HepG2 (cell line): Measurements from ENCODE around the gene AKR1C4. TPM values are rescaled to one million over a fixed set of nuclear protein-coding genes. Genes with fewer than 3 reads are reported as not detected.

Experiments
- AHDC1 ChIP-seq: sonication (generic); formaldehyde crosslinking; IDR thresholded peaks from 2 replicates; pipeline ENCODE4 v1.5.1; 2020; ENCODE audit warnings: mild to moderate bottlenecking, missing genetic modification reagents, borderline replicate concordance
- ARID2 ChIP-seq: sonication (generic); formaldehyde crosslinking; IDR thresholded peaks from 2 replicates; pipeline ENCODE4 v1.8.1; 2022; ENCODE audit warnings: mild to moderate bottlenecking, missing genetic modification reagents, borderline replicate concordance
- BRD4 ChIP-seq: sonication (generic); formaldehyde crosslinking; IDR thresholded peaks from 2 replicates; pipeline ENCODE4 v1.4.0; 2020; ENCODE audit warnings: missing genetic modification reagents
- EHMT2 ChIP-seq: fragments of 200-600 bp; sonication (generic); IDR thresholded peaks from 2 replicates; pipeline ENCODE4 v1.7.0; 2017; ENCODE audit warnings: antibody characterized with exemption, low read depth, low read length, borderline replicate concordance
- EZH2 ChIP-seq: conservative IDR thresholded peaks from 2 replicates; pipeline ENCODE4 v1.6.1; 2012; ENCODE audit warnings: mild to moderate bottlenecking, low read depth, low read length, moderate library complexity
- KAT8 ChIP-seq: IDR thresholded peaks from 2 replicates; pipeline ENCODE4 v1.6.1; 2016; ENCODE audit warnings: missing genetic modification reagents, missing compliant biosample characterization
- KIAA2018 ChIP-seq: sonication (generic); formaldehyde crosslinking; IDR thresholded peaks from 2 replicates; pipeline ENCODE4 v1.5.0; 2020; ENCODE audit warnings: mild to moderate bottlenecking, missing genetic modification reagents, borderline replicate concordance
- MBD4 ChIP-seq: IDR thresholded peaks from 2 replicates; pipeline ENCODE4 v1.6.1; 2012; ENCODE audit warnings: low read length, inconsistent platforms, borderline replicate concordance
- PPARG ChIP-seq: conservative IDR thresholded peaks from 2 replicates; pipeline ENCODE4 v1.6.1; 2016; ENCODE audit warnings: missing biosample characterization, missing genetic modification reagents
- TAF1 ChIP-seq: sonication (generic); formaldehyde crosslinking; IDR thresholded peaks from 2 replicates; pipeline ENCODE4 v1.4.0; 2020; ENCODE audit warnings: missing genetic modification reagents
- TMF1 ChIP-seq: sonication (generic); formaldehyde crosslinking; IDR thresholded peaks from 2 replicates; pipeline ENCODE4 v1.8.1; 2022; ENCODE audit warnings: low read depth, missing genetic modification reagents
- ZNF121 ChIP-seq: sonication (generic); formaldehyde crosslinking; IDR thresholded peaks from 2 replicates; pipeline ENCODE4 v1.5.0; 2020; ENCODE audit warnings: mild to moderate bottlenecking, missing genetic modification reagents
- ZNF124 ChIP-seq: sonication (generic); formaldehyde crosslinking; IDR thresholded peaks from 2 replicates; pipeline ENCODE4 v1.4.0; 2020; ENCODE audit warnings: missing genetic modification reagents
- ZNF224 ChIP-seq: sonication (generic); formaldehyde crosslinking; IDR thresholded peaks from 2 replicates; pipeline ENCODE4 v1.5.0; 2020; ENCODE audit warnings: mild to moderate bottlenecking, missing genetic modification reagents
- ZNF432 ChIP-seq: sonication (generic); formaldehyde crosslinking; IDR thresholded peaks from 2 replicates; pipeline ENCODE4 v1.5.0; 2020; ENCODE audit warnings: missing genetic modification reagents, mild to moderate bottlenecking, borderline replicate concordance
- ZNF562 ChIP-seq: sonication (generic); formaldehyde crosslinking; IDR thresholded peaks from 2 replicates; pipeline ENCODE4 v1.8.0; 2022; ENCODE audit warnings: missing genetic modification reagents, borderline replicate concordance
- polyA plus RNA-seq, 8 experiments: library from polyadenylated mRNA; depleted of rRNA in 3 of 8; stranded (reverse) in 7 of 8; unstranded in 1 of 8; fragments of >200 nt; fragmentation: Illumina TruSeq in 4 of 8; extraction: Trizol in 4 of 8; gene quantifications; 2 replicates each; pipeline versions ENCODE4 v1.2.1 to v1.2.3, GENCODE V29; 2011 to 2016; ENCODE audit warnings: low read depth in 4 of 8, missing spikeins in 1 of 8, mixed read lengths in 1 of 8; ENCODE audit not compliant: insufficient read depth in 1 of 8
- total RNA-seq, 5 experiments: library from RNA; depleted of rRNA; stranded (reverse); fragments of >200 nt; fragmentation: Illumina TruSeq; extraction: Trizol; gene quantifications; 2 replicates each; pipeline ENCODE4 v1.2.3, GENCODE V29; 2016; ENCODE audit warnings: low read depth in 1 of 5

AKR1C4 gene
- total and polyA plus RNA-seq, 2 of the 13 experiments (the other 11 are each of a cell fraction or from before 2014, with no cell fraction given) = 0.18 to 1.3 TPM

DNA sequence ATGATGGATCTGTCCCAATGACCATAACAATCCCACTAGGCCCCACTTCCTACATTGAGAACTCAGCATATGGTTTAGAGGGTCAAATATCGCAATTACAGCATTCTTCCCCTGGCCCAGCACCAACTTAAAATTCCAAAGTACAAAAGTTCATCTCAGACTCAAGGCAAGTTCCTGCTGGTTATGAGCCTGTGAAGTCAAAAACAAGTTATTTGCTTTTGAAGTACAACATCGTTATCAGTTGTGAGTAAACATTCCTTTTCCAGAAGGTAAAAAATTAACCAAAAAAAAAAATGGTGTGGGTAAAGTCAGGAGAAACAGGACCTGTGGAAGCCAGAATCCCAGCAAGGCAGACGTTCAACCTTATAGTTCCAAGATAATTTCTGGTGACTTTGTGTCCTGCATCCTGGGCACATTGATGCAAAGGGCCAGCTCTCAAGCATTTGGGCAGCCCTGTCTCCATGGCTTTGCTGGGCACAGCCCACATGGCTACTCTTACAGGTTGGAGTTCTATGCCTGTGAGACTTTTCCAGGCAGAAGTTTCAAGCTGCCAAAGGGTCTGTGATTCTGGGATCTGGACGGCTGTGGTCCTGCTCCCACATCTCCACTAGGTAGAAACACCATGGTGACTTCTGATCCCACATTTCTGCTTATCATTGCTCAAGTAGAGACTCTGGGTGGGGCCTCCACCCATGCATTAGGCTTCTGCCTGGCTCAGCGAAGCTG, 49.2 kb upstream of the AKR1C4 start (continued):
- TF ChIP-seq KIAA2018 (CRISPR knock-in tag) (no peak), ZNF121 (no peak), MBD4 (no peak), AHDC1 (CRISPR knock-in tag) (peak; percentile 96; the same call in 1 of the 2 replicates), TAF1 (CRISPR knock-in tag) (peak; percentile 52; the same call in 1 of the 2 replicates), ZNF562 (CRISPR knock-in tag) (no peak), BRD4 (CRISPR knock-in tag) (peak; percentile 88; the same call in 1 of the 2 replicates), EZH2 (no peak), TMF1 (no peak), PPARG (CRISPR knock-in tag) (peak; percentile 91), EHMT2 (no peak; the same call in 1 of the 2 replicates), ZNF432 (CRISPR knock-in tag) (no peak), ARID2 (CRISPR knock-in tag) (no peak), KAT8 (CRISPR knock-in tag) (peak; percentile 65; the same call in 1 of the 2 replicates), ZNF124 (0 out of 2 replicates have a peak, but pooled peaks have one; percentile 33), ZNF224 (CRISPR knock-in tag) (no peak)
